CD14-positive monocyte (primary cell): ENCODE results near the gene OR2AT4. TPM values are rescaled to one million over a fixed set of nuclear protein-coding genes. Genes with fewer than 3 reads are reported as not detected.

Source experiments
- DNase-seq, 3 donors: peaks; one replicate each; pipeline ENCODE4 v3.0.0-alpha.2; 2011 to 2022
- H2AFZ ChIP-seq: 2 replicates; pipeline ENCODE4 v1.6.0; 2012; ENCODE audit warnings: mild to moderate bottlenecking, low read depth, low read length, inconsistent platforms; ENCODE audit not compliant: insufficient read depth, poor library complexity, severe bottlenecking
- H3K27ac ChIP-seq, 2 donors: 1 replicate in 1 of 2; 2 replicates in 1 of 2; pipeline ENCODE4 v1.5.1; 2012 to 2013; ENCODE audit warnings: low read length in 2 of 2, control low read depth in 1 of 2, inconsistent platforms in 1 of 2, low read depth in 1 of 2, mild to moderate bottlenecking in 1 of 2
- H3K27me3 ChIP-seq, 2 donors: one replicate each; pipeline versions ENCODE4 v1.6.0 to v1.6.1; 2011 to 2013; ENCODE audit warnings: low read length in 2 of 2; ENCODE audit not compliant: control insufficient read depth in 2 of 2, insufficient read depth in 2 of 2
- H3K36me3 ChIP-seq, 2 donors: replicated peaks in 1 of 2; 1 replicate in 1 of 2; 2 replicates in 1 of 2; pipeline versions ENCODE4 v1.5.1 to v1.6.1; 2012 to 2013; ENCODE audit warnings: low read length in 2 of 2, control low read depth in 1 of 2, inconsistent platforms in 1 of 2, mild to moderate bottlenecking in 1 of 2; ENCODE audit not compliant: insufficient read depth in 2 of 2, control insufficient read depth in 1 of 2
- H3K4me1 ChIP-seq, 2 donors: 1 replicate in 1 of 2; 2 replicates in 1 of 2; pipeline versions ENCODE4 v1.5.1 to v1.6.1; 2012 to 2013; ENCODE audit warnings: low read length in 2 of 2, control low read depth in 1 of 2, inconsistent platforms in 1 of 2, mild to moderate bottlenecking in 1 of 2, moderate library complexity in 1 of 2; ENCODE audit not compliant: insufficient read depth in 2 of 2, control insufficient read depth in 1 of 2
- H3K4me2 ChIP-seq: replicated peaks from 2 replicates; pipeline ENCODE3; 2012; ENCODE audit warnings: low read length, moderate library complexity, mild to moderate bottlenecking; ENCODE audit not compliant: poor library complexity, severe bottlenecking; ENCODE audit errors: extremely low read depth
- H3K4me3 ChIP-seq, 3 experiments: fragments of 200-600 bp in 1 of 3; sonication (generic) in 1 of 3; replicated peaks in 1 of 3; 1 replicate in 2 of 3; 2 replicates in 1 of 3; pipeline ENCODE4 v1.5.1; 2011 to 2013; ENCODE audit warnings: low read length in 3 of 3, mild to moderate bottlenecking in 3 of 3, control low read depth in 2 of 3, low read depth in 2 of 3, inconsistent platforms in 1 of 3, moderate library complexity in 1 of 3
- H3K79me2 ChIP-seq: 2 replicates; pipeline ENCODE4 v1.6.0; 2012; ENCODE audit warnings: mild to moderate bottlenecking, control low read depth, inconsistent platforms, low read length, moderate library complexity; ENCODE audit not compliant: insufficient read depth
- H3K9ac ChIP-seq: 2 replicates; pipeline ENCODE4 v1.6.0; 2017; ENCODE audit warnings: low read length, mild to moderate bottlenecking; ENCODE audit not compliant: insufficient read depth, poor library complexity, severe bottlenecking
- H3K9me3 ChIP-seq, 2 donors: replicated peaks in 1 of 2; 1 replicate in 1 of 2; 2 replicates in 1 of 2; pipeline versions ENCODE4 v1.5.1 to v1.6.1; 2012 to 2013; ENCODE audit warnings: low read length in 2 of 2, control low read depth in 1 of 2; ENCODE audit not compliant: control insufficient read depth in 1 of 2, insufficient read depth in 1 of 2
- H4K20me1 ChIP-seq: 2 replicates; pipeline ENCODE4 v1.6.0; 2012; ENCODE audit warnings: mild to moderate bottlenecking, low read length, control low read depth, moderate library complexity; ENCODE audit not compliant: insufficient read depth
- H3K27ac Mint-ChIP-seq, 7 donors: one replicate each; pipeline ENCODE4 v1.8.0; 2020; ENCODE audit warnings: mild to moderate bottlenecking in 7 of 7, mixed read lengths in 7 of 7, moderate library complexity in 6 of 7, inconsistent platforms in 2 of 7
- H3K27me3 Mint-ChIP-seq, 3 donors: one replicate each; pipeline ENCODE4 v1.8.0; 2021 to 2022; ENCODE audit warnings: low read depth in 3 of 3, mild to moderate bottlenecking in 3 of 3, mixed read lengths in 3 of 3, moderate library complexity in 3 of 3, inconsistent platforms in 1 of 3
- H3K36me3 Mint-ChIP-seq, 2 donors: one replicate each; pipeline ENCODE4 v1.8.0; 2020; ENCODE audit warnings: mixed read lengths in 2 of 2, inconsistent platforms in 1 of 2, mild to moderate bottlenecking in 1 of 2
- H3K4me1 Mint-ChIP-seq: one replicate; pipeline ENCODE4 v1.8.0; 2020; ENCODE audit warnings: mild to moderate bottlenecking, mixed read lengths
- H3K4me3 Mint-ChIP-seq, 2 donors: one replicate each; pipeline ENCODE4 v1.8.0; 2020; ENCODE audit warnings: mild to moderate bottlenecking in 2 of 2, mixed read lengths in 2 of 2, moderate library complexity in 1 of 2
- H3K9me3 Mint-ChIP-seq, 7 donors: one replicate each; pipeline ENCODE4 v1.8.0; 2020 to 2022; ENCODE audit warnings: mixed read lengths in 7 of 7, mild to moderate bottlenecking in 6 of 7, moderate library complexity in 6 of 7, inconsistent platforms in 2 of 7
- WGBS: methylation state at CpG from one replicate; pipeline ENCODE4 v1.1.5; 2013; ENCODE audit warnings: missing lambda C conversion rate; ENCODE audit not compliant: insufficient coverage; 5-methylcytosine and 5-hydroxymethylcytosine counted together
- intact Hi-C, 2 donors: fragments of 100-400 bp; cut with micrococcal nuclease; formaldehyde crosslinking; loops; one replicate each; pipeline versions ENCODE4 v1.15.0 to v1.15.1; 2023
- polyA plus RNA-seq, 3 donors: library from polyadenylated mRNA; depleted of rRNA in 1 of 3; unstranded in 2 of 3; stranded (reverse) in 1 of 3; fragments of 300-500 nt in 2 of 3; fragments of >200 nt in 1 of 3; fragmentation: Illumina TruSeq in 2 of 3; gene quantifications; 1 replicate in 2 of 3; 2 replicates in 1 of 3; pipeline ENCODE4 v1.2.3, GENCODE V29; 2012 to 2021
- TF ChIP-seq, protein P1 (sequence below): fragments of 200-600 bp; IDR thresholded peaks from one replicate; pipeline ENCODE4 v1.8.0; 2022; ENCODE audit warnings: antibody characterized with exemption, mild to moderate bottlenecking

Gene OR2AT4
- polyA plus RNA-seq, 3 donors: not detected

GRCh38 chr11:75055511-75055910 lies 41.2 kb downstream of the OR2AT4 start:
- no peaks in the 10 kb centered on the region for H3K79me2 ChIP-seq
- no peak overlapping the region for H3K9ac ChIP-seq
- no peak overlapping the region for H3K27ac ChIP-seq
- H3K36me3 ChIP-seq: no peaks in the 10 kb centered on the region
- H3K36me3 Mint-ChIP-seq: no peaks in the 10 kb centered on the region
- H3K4me3 Mint-ChIP-seq: no peak overlapping the region
- WGBS: no CpG with 5 or more reads among the region's 6 CpGs
- H3K9me3 ChIP-seq: peaks cover 2 to 4% of the 10 kb centered on the region in 2 donors
- peaks cover 0 to 3% of the 10 kb centered on the region in 2 donors for H3K27me3 ChIP-seq
- H4K20me1 ChIP-seq: no peaks in the 10 kb centered on the region
- H3K4me2 ChIP-seq: no peak overlapping the region
- no peak overlapping the region for H3K4me3 ChIP-seq
- peaks cover 3 to 23% (median 13%) of the 10 kb centered on the region in 7 donors for H3K9me3 Mint-ChIP-seq
- DNase-seq: no peak
- H3K4me1 ChIP-seq: no peaks in the 10 kb centered on the region
- intact Hi-C loops: no loop called here
- TF ChIP-seq, protein P1, sequence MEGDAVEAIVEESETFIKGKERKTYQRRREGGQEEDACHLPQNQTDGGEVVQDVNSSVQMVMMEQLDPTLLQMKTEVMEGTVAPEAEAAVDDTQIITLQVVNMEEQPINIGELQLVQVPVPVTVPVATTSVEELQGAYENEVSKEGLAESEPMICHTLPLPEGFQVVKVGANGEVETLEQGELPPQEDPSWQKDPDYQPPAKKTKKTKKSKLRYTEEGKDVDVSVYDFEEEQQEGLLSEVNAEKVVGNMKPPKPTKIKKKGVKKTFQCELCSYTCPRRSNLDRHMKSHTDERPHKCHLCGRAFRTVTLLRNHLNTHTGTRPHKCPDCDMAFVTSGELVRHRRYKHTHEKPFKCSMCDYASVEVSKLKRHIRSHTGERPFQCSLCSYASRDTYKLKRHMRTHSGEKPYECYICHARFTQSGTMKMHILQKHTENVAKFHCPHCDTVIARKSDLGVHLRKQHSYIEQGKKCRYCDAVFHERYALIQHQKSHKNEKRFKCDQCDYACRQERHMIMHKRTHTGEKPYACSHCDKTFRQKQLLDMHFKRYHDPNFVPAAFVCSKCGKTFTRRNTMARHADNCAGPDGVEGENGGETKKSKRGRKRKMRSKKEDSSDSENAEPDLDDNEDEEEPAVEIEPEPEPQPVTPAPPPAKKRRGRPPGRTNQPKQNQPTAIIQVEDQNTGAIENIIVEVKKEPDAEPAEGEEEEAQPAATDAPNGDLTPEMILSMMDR: no peak
- no peak overlapping the region for H3K27ac Mint-ChIP-seq
- no peak overlapping the region for H2AFZ ChIP-seq
- H3K4me1 Mint-ChIP-seq: no peaks in the 10 kb centered on the region
- H3K27me3 Mint-ChIP-seq: peaks cover 0 to 4% (median 3%) of the 10 kb centered on the region in 3 donors

- Histone ChIP-seq H3K9me3 (peaks cover 2 to 4% of the 10 kb centered on the region in 2 donors), H3K27me3 (no peaks in the 10 kb centered on the region), H4K20me1 (no peaks in the 10 kb centered on the region), H3K79me2 (no peaks in the 10 kb centered on the region), H3K27ac (no peak overlapping the region), H2AFZ (no peak overlapping the region), H3K9ac (no peak overlapping the region), H3K4me3 (no peak overlapping the region), H3K36me3 (no peaks in the 10 kb centered on the region), H3K4me1 (no peaks in the 10 kb centered on the region), H3K4me2 (no peak overlapping the region)
- no peak overlapping the region for H3K4me3 Mint-ChIP-seq
- peaks cover 3 to 22% (median 18%) of the 10 kb centered on the region in 7 donors for H3K9me3 Mint-ChIP-seq
- intact Hi-C loops: no loop called here
- no peak overlapping the region for H3K27ac Mint-ChIP-seq
- WGBS: no CpG with 5 or more reads among the region's 1 CpG
- TF ChIP-seq, protein P1: no peak
- H3K27me3 Mint-ChIP-seq: peaks cover 0 to 5% (median under 1%) of the 10 kb centered on the region in 3 donors
- no peaks in the 10 kb centered on the region for H3K36me3 Mint-ChIP-seq
- DNase-seq: no peak
- H3K4me1 Mint-ChIP-seq: no peaks in the 10 kb centered on the region
These were observed 44.2 kb downstream of the OR2AT4 start for GRCh38 chr11:75052457-75052856.
